K562 (cell line): ENCODE measurements around the gene EFR3B. TPM values are rescaled to one million over a fixed set of nuclear protein-coding genes. Genes with fewer than 3 reads are reported as not detected.
A peak's percentile ranks its signal among the peaks of the same experiment; 100 is the strongest.
"Not testable (repeated sequence)": the region's sequence is repeated elsewhere in the genome, so short reads cannot be mapped to it uniquely, and the experiment has no call there.

Experiments used
- ATAC-seq: fragments of 200-7000 bp; cut with Tn5 transposase; 3 replicates; pipeline ENCODE4 v1.9.1; 2020; ENCODE audit warnings: moderate library complexity
- BruUV-seq: library from RNA; stranded (reverse); fragments of 400-500 nt; replicated peaks from 2 replicates; lab custom pipeline; 2021; lab: Mats Ljungman, UMichigan
- CTCF ChIA-PET: fragments of 300-600 bp; formaldehyde crosslinking; extraction: SDS; loops from one replicate; lab custom pipeline; 2021; ENCODE audit warnings: low intra/inter-chr PET ratio; lab: Yijun Ruan, JAX
- POLR2A ChIA-PET: fragments of 300-600, 350-650 bp; sonication (Branson Sonifier 250); formaldehyde crosslinking; extraction: SDS; loops from one replicate; lab custom pipeline; 2021; ENCODE audit warnings: antibody characterized with exemption, inconsistent platforms; lab: Yijun Ruan, JAX
- DNase-seq, 4 experiments: peaks; one replicate each; pipeline versions ENCODE4 v3.0.0 to v3.0.0-alpha.2; 2011 to 2018; ENCODE audit warnings: low spot score in 3 of 4, mixed read lengths in 3 of 4; ENCODE audit errors: extremely low read depth in 1 of 4
- FAIRE-seq: peaks from 2 replicates; lab custom pipeline; 2011; peaks lifted over from hg19 to GRCh38; lab: Jason Lieb, UNC
- H2AFZ ChIP-seq: 2 replicates; pipeline ENCODE4 v1.6.0; 2011; ENCODE audit warnings: low read depth, low read length, control low read depth, inconsistent platforms
- H3K27ac ChIP-seq: fragments of 200-600 bp; 3 replicates; pipeline ENCODE4 v1.8.0; 2011; ENCODE audit warnings: low read depth, mild to moderate bottlenecking, control low read depth, inconsistent platforms, low read length, moderate library complexity, mixed read lengths; ENCODE audit errors: extremely low read depth
- H3K27me3 ChIP-seq, 2 experiments: fragments of 300-600 bp in 1 of 2; 2 replicates in 1 of 2; 3 replicates in 1 of 2; pipeline versions ENCODE4 v1.6.0 to v1.8.0; 2011; ENCODE audit warnings: inconsistent platforms in 2 of 2, low read length in 2 of 2, mild to moderate bottlenecking in 1 of 2, mixed read lengths in 1 of 2, moderate library complexity in 1 of 2; ENCODE audit not compliant: control insufficient read depth in 2 of 2, insufficient read depth in 2 of 2
- H3K36me3 ChIP-seq: fragments of 300-600 bp; 3 replicates; pipeline ENCODE4 v1.8.0; 2011; ENCODE audit warnings: mild to moderate bottlenecking, low read length, inconsistent platforms; ENCODE audit not compliant: control insufficient read depth, insufficient read depth
- H3K4me1 ChIP-seq, 2 experiments: fragments of 200-600 bp in 1 of 2; replicated peaks in 1 of 2; 2 replicates in 1 of 2; 3 replicates in 1 of 2; pipeline versions ENCODE4 v1.5.1 to v1.8.0; 2011; ENCODE audit warnings: inconsistent platforms in 2 of 2, low read length in 2 of 2, mild to moderate bottlenecking in 1 of 2, mixed read lengths in 1 of 2, moderate library complexity in 1 of 2; ENCODE audit not compliant: control insufficient read depth in 2 of 2, insufficient read depth in 2 of 2
- H3K4me2 ChIP-seq: 2 replicates; pipeline ENCODE4 v1.6.1; 2011; ENCODE audit warnings: low read length, control low read depth, inconsistent platforms, mixed read lengths; ENCODE audit not compliant: insufficient read depth
- H3K4me3 ChIP-seq: fragments of 200-600 bp; sonication (generic), shearing (Covaris generic); 2 replicates; pipeline ENCODE4 v1.5.1; 2016; ENCODE audit warnings: control low read depth, inconsistent platforms
- H3K79me2 ChIP-seq: fragments of 200-600 bp; 3 replicates; pipeline ENCODE4 v1.8.0; 2011; ENCODE audit warnings: low read length, inconsistent platforms; ENCODE audit not compliant: control insufficient read depth, insufficient read depth
- H3K9ac ChIP-seq, 2 experiments: 2 replicates each; pipeline versions ENCODE4 v1.6.0 to v1.6.1; 2011; ENCODE audit warnings: low read depth in 2 of 2, low read length in 2 of 2, control low read depth in 1 of 2, inconsistent platforms in 1 of 2, mild to moderate bottlenecking in 1 of 2, mixed read lengths in 1 of 2; ENCODE audit not compliant: insufficient read depth in 1 of 2
- H3K9me1 ChIP-seq: one replicate; pipeline ENCODE4 v1.6.0; 2011; ENCODE audit warnings: inconsistent platforms, mild to moderate bottlenecking, low read length, moderate library complexity; ENCODE audit not compliant: control insufficient read depth, insufficient read depth
- H3K9me3 ChIP-seq: replicated peaks from 2 replicates; pipeline ENCODE4 v1.5.1; 2011; ENCODE audit warnings: low read depth, low read length, inconsistent platforms; ENCODE audit not compliant: control insufficient read depth, insufficient read depth
- H4K20me1 ChIP-seq: replicated peaks from 2 replicates; pipeline ENCODE4 v1.6.1; 2011; ENCODE audit warnings: low read length, inconsistent platforms, mixed read lengths; ENCODE audit not compliant: control insufficient read depth, insufficient read depth
- MXI1 ChIP-seq: IDR thresholded peaks from 2 replicates; pipeline ENCODE4 v1.6.1; 2011; ENCODE audit warnings: low read depth, mild to moderate bottlenecking, improper control_type of control experiment, low read length
- WGBS: fragments of 100-300 bp; shearing (Covaris generic); methylation state at CpG from one replicate; pipeline ENCODE4 v1.1.6; 2016; ENCODE audit warnings: low coverage, mixed read lengths; ENCODE audit not compliant: insufficient coverage; ENCODE audit errors: missing lambda C conversion rate; 5-methylcytosine and 5-hydroxymethylcytosine counted together
- in situ Hi-C: fragments of 300-500 bp; cut with MboI; formaldehyde crosslinking; loops from 4 replicates; pipeline ENCODE4 v1.15.0; 2018; ENCODE audit warnings: inconsistent platforms, mixed read lengths
- intact Hi-C: fragments of 100-400 bp; cut with micrococcal nuclease; formaldehyde crosslinking; loops from 2 replicates; pipeline ENCODE4 v1.14.2; 2022
- polyA plus RNA-seq, 8 experiments: library from polyadenylated mRNA; depleted of rRNA in 4 of 8; stranded (reverse) in 5 of 8; unstranded in 3 of 8; fragments of >200 nt; fragmentation: Nextera tagmentation in 2 of 8; fragmentation: Illumina TruSeq in 1 of 8; extraction: Ambion mirVana in 2 of 8; extraction: Trizol in 1 of 8; gene quantifications; 2 replicates each; pipeline versions ENCODE4 v1.2.1 to v1.2.3, GENCODE V29; 2011 to 2014; ENCODE audit warnings: inconsistent platforms in 1 of 8, missing spikeins in 1 of 8
- total RNA-seq, 7 experiments: library from RNA; depleted of rRNA in 6 of 7; stranded (reverse); fragments of >200 nt in 6 of 7; fragmentation: Illumina TruSeq in 2 of 7; extraction: Trizol in 2 of 7; gene quantifications; 2 replicates each; pipeline versions ENCODE4 v1.2.1 to v1.2.3, GENCODE V29; 2011 to 2021; ENCODE audit warnings: low replicate concordance in 1 of 7
- TF ChIP-seq, protein P1 (sequence below): fragments of 450-650 bp; IDR thresholded peaks from 2 replicates; pipeline ENCODE4 v1.6.1; 2016

EFR3B gene
- total and polyA plus RNA-seq, 9 of the 15 experiments (the other 6 are each of a cell fraction or from before 2014, with no cell fraction given): not detected

DNA sequence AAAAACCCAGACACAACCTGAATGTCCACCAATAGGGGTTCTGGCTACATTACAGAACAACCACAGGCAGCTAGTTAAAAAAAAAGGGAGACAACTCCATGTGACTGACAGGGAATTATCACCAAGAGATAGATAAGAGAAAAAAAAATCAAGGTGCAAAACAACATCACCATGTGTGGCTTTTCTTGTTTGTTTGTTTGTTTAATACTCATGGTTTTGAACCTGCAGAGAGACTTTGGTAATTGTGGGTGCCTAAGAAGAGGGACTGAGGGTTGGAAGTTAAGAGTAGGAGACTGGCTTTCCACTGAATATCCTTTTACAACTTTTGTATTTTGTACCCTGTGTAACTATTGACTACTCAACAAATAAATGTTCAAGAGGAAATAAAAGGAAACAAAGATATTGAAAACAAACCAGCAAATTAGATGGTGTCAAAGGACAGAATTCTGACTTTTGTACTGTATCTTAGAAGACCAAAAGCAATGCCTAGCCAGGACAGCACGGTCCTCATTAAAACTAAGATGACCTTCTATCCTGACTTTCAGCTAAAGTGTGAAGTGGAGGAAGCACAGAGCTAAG is 47.6 kb upstream of the EFR3B start:
- intact Hi-C loops (no loop called here), in situ Hi-C loops (no loop called here)
- Histone ChIP-seq H2AFZ (no peak overlapping the region), H4K20me1 (no peaks in the 10 kb centered on the region), H3K27ac (no peak overlapping the region), H3K79me2 (no peaks in the 10 kb centered on the region), H3K9me1 (no peaks in the 10 kb centered on the region), H3K4me3 (no peak overlapping the region), H3K27me3 (peaks cover 3% of the 10 kb centered on the region in 2 experiments; a peak in 3 of 5 replicates), H3K4me1 (no peaks in the 10 kb centered on the region), H3K9ac (no peak overlapping the region), H3K36me3 (no peaks in the 10 kb centered on the region), H3K4me2 (no peak overlapping the region), H3K9me3 (no peaks in the 10 kb centered on the region)
- peak; percentile 15 for FAIRE-seq
- ATAC-seq: no peak
- DNase-seq: no peak
- TF ChIP-seq, protein P1, sequence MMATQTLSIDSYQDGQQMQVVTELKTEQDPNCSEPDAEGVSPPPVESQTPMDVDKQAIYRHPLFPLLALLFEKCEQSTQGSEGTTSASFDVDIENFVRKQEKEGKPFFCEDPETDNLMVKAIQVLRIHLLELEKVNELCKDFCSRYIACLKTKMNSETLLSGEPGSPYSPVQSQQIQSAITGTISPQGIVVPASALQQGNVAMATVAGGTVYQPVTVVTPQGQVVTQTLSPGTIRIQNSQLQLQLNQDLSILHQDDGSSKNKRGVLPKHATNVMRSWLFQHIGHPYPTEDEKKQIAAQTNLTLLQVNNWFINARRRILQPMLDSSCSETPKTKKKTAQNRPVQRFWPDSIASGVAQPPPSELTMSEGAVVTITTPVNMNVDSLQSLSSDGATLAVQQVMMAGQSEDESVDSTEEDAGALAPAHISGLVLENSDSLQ: peak; percentile 52; the same call in 1 of the 2 replicates
- TF ChIP-seq MXI1: no peak
- no TSS peak for BruUV-seq
- WGBS: 0% methylated on average over 1 of the region's 1 CpG
- CTCF ChIA-PET: no interaction called here
- POLR2A ChIA-PET: interaction anchor here (0.5 to 0.9 kb wide), 2 partner anchors 23 to 95 kb away, joined by 3 read pairs; no protein-coding TSS in a partner anchor

DNA sequence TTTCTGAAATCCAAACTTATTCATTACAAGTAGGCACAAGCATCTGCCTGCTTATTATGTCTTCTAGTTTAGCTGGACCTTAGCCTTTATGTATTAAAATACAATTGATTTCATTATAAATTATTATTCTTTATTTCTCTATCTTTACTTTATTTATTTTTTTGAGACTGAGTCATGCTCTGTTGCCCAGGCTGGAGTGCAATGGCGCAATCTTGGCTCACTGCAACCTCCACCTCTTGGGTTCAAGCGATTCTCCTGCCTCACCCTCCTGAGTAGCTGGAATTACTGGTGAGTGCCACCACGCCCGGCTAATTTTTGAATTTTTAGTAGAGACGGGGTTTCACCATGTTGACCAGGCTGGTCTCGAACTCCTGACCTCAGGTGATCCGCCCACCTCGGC is 42.8 kb upstream of the EFR3B start:
- ATAC-seq, H3K36me3 ChIP-seq, DNase-seq, H3K27ac ChIP-seq, CTCF ChIA-PET, H3K4me2 ChIP-seq, H3K79me2 ChIP-seq, BruUV-seq, H3K4me1 ChIP-seq, FAIRE-seq, H3K9me3 ChIP-seq, H2AFZ ChIP-seq, H4K20me1 ChIP-seq, H3K9me1 ChIP-seq, intact Hi-C loops, H3K4me3 ChIP-seq, H3K9ac ChIP-seq, POLR2A ChIA-PET, in situ Hi-C loops: not testable (repeated sequence)
- WGBS: 2% methylated on average over 8 of the region's 8 CpGs
- H3K27me3 ChIP-seq: peaks cover 9 to 30% of the 10 kb centered on the region in 2 experiments
